ENCODE data around the gene ZFHX3.

DNA sequence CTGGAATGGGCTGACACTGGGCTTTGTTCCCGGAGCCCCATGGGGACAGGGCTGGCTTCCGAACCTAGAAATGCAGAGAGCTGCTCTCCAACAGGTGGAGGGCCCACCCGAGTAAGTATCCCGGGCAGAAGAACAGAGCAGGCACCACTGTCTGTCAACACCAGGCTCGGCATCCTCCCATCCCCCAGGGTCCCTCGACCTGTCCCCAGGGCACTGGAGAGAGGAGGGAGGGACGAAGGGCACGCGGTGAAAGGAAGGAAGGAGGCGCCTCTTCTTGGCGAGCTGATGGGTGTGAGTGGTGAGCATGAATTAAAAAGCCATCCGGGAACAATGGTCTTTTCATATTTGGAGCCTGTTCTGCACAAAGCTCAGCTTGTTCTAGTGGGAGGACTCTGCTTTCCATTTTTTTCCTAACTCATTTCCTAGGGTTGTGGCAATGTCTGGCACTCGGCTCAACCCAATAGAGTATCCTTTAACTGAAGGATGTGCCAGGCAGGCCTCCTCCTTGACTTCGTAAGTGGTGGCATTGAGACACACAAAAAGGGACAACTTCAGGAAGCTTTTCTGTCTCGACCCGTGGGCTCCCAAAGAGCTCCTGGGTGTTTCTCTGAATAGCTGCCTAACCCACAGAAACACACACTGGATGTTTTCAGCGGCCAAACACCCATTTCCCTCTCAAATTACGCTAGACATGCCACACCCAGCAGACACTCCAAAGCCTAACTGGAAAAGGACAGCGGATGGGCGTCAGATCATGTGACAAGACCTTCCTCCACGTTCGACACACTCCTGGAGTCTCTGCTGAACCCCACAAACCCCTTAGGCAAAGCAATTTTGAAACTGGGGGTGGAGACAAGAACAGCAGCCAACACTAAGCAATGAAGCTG, 47.7 kb downstream of the ZFHX3 start:
- no peak for TF ChIP-seq CTCF (IDR thresholded peaks at IDR 0.05; ENCODE audit: low read depth, low read length, missing input control)
- no peak for TF ChIP-seq MAX (IDR thresholded peaks at IDR 0.05)
- no peak for TF ChIP-seq RAD21 (IDR thresholded peaks at IDR 0.05)
- no peak for TF ChIP-seq REST (IDR thresholded peaks at IDR 0.05)
- no peak for TF ChIP-seq SP1 (IDR thresholded peaks at IDR 0.05)
- TF ChIP-seq ZBTB33 (IDR thresholded peaks at IDR 0.05) = no peak
- TF ChIP-seq, protein P1, sequence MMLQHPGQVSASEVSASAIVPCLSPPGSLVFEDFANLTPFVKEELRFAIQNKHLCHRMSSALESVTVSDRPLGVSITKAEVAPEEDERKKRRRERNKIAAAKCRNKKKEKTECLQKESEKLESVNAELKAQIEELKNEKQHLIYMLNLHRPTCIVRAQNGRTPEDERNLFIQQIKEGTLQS (IDR thresholded peaks at IDR 0.05) = no peak
- no peak for TF ChIP-seq HNF4G (IDR thresholded peaks at IDR 0.05)
- no peak for TF ChIP-seq EGR1 (IDR thresholded peaks at IDR 0.05; ENCODE audit: low read depth in 2 of 2)

Measured in liver (tissue), 3 donors.